ENCODE data around the gene CAPN7. TPM values are rescaled to one million over a fixed set of nuclear protein-coding genes. Genes with fewer than 3 reads are reported as not detected.
A peak's percentile ranks its signal among the peaks of the same experiment; 100 is the strongest.

Gene CAPN7
- total RNA-seq, 1 donor from 2014 or later, result 16.1 TPM

DNA sequence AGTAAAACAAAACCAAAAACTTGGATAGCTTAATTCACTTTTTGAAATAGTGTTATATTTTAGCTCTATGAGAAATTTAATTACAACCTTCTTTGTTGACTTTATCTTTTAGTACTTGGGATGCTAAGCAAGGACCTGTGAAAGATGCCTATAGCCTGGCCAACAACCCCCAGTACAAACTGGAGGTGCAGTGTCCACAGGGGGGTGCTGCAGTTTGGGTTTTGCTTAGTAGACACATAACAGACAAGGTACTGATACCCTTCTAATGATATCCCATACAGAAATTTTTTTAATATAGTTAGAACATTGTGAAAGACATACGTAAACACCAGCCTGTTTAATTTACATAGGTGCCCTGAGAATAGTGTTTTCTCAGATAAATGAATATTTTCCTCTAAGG lies 35.3 kb downstream of the CAPN7 start:
- no peak for DNase-seq (ENCODE audit: low read depth)
- no peak overlapping the region for H3K4me3 ChIP-seq (ENCODE audit: low read depth, low read length)
- TF ChIP-seq, protein P1, sequence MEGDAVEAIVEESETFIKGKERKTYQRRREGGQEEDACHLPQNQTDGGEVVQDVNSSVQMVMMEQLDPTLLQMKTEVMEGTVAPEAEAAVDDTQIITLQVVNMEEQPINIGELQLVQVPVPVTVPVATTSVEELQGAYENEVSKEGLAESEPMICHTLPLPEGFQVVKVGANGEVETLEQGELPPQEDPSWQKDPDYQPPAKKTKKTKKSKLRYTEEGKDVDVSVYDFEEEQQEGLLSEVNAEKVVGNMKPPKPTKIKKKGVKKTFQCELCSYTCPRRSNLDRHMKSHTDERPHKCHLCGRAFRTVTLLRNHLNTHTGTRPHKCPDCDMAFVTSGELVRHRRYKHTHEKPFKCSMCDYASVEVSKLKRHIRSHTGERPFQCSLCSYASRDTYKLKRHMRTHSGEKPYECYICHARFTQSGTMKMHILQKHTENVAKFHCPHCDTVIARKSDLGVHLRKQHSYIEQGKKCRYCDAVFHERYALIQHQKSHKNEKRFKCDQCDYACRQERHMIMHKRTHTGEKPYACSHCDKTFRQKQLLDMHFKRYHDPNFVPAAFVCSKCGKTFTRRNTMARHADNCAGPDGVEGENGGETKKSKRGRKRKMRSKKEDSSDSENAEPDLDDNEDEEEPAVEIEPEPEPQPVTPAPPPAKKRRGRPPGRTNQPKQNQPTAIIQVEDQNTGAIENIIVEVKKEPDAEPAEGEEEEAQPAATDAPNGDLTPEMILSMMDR (conservative IDR thresholded peaks at IDR 0.05; ENCODE audit: low read depth, low read length), result peak; percentile 38

DNA sequence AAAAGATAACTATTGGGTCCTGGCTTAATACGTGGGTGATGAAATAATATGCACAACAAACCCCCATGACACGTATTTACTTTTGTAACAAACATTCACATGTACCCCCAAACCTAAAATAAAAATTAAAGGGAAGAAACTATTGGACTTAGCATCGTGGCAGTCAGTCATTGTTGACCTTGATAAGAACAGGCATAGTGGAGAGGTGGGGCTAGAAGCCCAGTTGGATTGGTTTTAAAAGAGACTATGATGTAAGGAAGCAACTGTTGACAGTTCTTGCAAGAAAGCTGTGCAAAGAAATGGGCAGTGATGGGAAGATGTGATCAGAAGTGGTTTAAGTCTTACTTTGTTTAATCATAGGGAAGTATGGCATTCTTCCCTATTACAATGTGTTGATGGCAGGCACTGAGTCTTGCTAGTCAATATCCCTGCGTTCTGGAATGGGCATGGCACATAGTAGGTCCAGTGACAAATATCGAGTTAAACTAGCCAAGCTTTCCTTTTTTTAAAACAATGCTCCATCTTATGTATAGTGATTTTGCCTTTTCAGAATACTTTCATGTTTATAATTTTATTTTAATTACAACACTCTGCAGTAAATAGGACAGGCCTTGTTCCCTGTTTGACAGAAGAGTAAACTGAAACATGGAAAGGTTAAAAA lies 37.9 kb downstream of the CAPN7 start:
- TF ChIP-seq, protein P1 (conservative IDR thresholded peaks at IDR 0.05; ENCODE audit: low read depth, low read length), result no peak
- no peak overlapping the region for H3K4me3 ChIP-seq (ENCODE audit: low read depth, low read length)
- DNase-seq (ENCODE audit: low read depth), result no peak

DNA sequence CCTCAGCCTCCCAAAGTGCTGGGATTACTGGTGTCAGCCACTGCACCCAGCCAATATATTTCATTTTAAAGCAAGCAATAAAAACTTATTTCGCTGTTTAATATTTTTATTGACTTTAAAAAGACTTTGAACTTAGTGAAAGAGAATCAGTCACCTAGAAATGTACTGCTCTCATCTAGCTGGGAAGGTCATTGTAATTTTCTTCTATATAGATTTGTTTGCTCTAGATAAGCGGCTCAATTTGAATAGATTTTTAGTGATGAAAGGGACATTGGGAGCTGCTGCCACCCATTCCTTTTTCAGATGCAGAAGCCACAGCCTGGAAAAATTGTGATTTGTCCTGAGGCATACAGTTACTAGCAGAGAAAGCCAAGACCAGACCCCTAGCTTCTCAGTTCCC lies 40.1 kb downstream of the CAPN7 start:
- no peak overlapping the region for H3K4me3 ChIP-seq (ENCODE audit: low read depth, low read length)
- TF ChIP-seq, protein P1 (conservative IDR thresholded peaks at IDR 0.05; ENCODE audit: low read depth, low read length), result no peak
- DNase-seq (ENCODE audit: low read depth), result no peak

DNA sequence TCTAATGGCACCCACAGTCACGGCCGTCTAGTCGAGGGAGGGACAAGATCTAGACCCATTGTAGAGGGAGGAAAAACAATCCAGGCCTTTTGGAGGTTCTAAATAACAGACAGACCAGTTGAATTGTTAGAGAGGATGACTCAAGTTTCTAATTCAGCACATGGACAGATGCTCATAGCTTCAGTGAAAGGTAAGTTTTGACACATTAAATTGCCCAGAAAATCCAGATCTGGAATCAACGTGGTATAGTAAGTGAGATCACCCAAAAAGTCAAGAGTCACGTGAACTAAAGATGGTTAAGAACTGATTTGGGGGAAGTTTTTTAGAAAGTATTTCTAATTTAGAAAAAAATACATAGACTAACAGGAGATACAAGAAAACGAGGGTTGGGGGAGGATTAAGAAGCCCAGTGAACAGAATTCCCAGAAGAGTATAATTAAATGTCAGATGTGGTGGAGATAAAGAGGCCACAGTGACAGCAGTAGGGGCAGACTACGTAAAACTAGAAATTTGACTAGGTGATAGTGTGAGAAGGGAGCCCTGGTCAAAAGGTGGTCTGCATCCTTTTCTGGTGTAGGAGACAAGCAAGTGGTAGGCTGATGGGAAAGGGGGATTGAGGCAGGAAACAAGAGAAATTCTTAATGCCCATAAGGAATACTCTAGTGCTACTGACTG lies 47.1 kb downstream of the CAPN7 start:
- TF ChIP-seq, protein P1 (conservative IDR thresholded peaks at IDR 0.05; ENCODE audit: low read depth, low read length), result no peak
- H3K4me3 ChIP-seq (ENCODE audit: low read depth, low read length), result no peak overlapping the region
- DNase-seq (ENCODE audit: low read depth), result no peak

DNA sequence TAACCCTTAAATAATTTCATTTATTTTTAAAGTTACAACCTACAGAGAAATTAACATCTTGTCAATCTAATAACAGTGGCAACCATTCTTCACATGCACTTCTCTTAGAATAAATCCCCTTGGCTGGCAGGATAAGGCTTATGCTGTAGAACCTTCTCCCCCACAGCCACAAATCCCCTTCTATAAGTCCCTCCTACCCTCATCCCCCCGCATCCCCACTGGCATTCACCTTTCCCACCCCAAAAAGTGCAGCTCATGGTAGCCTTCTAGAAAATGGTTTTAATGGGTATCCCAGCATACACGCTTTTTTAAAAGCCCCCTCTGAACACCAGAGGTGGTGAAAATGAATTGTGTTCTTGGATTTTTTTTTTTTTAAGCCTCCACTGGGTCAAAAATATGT lies 49.2 kb downstream of the CAPN7 start:
- no peak for DNase-seq (ENCODE audit: low read depth)
- TF ChIP-seq, protein P1 (conservative IDR thresholded peaks at IDR 0.05; ENCODE audit: low read depth, low read length), result no peak
- no peak overlapping the region for H3K4me3 ChIP-seq (ENCODE audit: low read depth, low read length)

DNA sequence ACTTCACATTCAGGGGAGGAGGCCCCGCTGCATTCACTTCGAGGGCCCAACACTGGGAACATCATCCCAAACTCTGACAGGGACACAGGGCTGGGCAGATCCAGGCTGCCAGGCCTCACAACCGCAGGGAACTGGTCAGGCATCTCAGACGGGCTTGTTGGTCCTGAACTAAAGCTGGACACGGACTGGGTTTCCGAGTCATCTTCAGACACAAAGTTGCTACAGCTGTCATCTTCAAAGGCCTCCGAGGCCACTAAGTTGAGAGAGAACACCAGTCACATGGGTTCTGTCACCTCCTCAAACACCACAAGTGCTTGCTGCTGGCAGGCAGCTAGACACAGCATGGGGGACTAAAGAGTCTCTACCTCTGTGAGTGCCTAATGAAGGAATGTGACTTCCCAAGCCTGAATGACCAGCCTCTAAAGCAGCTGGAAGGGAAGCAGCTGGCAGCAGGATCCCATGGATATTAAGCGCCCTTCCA lies 50.9 kb downstream of the CAPN7 start:
- TF ChIP-seq, protein P1 (conservative IDR thresholded peaks at IDR 0.05; ENCODE audit: low read depth, low read length), result no peak
- no peak overlapping the region for H3K4me3 ChIP-seq (ENCODE audit: low read depth, low read length)
- no peak for DNase-seq (ENCODE audit: low read depth)
